ENCODE measurements around the gene PRKD1.

GRCh38 chr14:29810682-29811081 lies 117.0 kb downstream of the PRKD1 start:
- TF ChIP-seq RAD21 (IDR thresholded peaks at IDR 0.05; ENCODE audit: low read depth) (no peak), TEAD4 (IDR thresholded peaks at IDR 0.05) (no peak), FOXM1 (IDR thresholded peaks at IDR 0.05; ENCODE audit: borderline replicate concordance, low read depth) (no peak), CREB1 (IDR thresholded peaks at IDR 0.05; ENCODE audit: low read depth) (no peak), EP300 (IDR thresholded peaks at IDR 0.05; ENCODE audit: borderline replicate concordance) (no peak), ZBTB7A (IDR thresholded peaks at IDR 0.05; ENCODE audit: low read depth) (no peak), TAF1 (IDR thresholded peaks at IDR 0.05; ENCODE audit: low read depth) (no peak), CEBPB (IDR thresholded peaks at IDR 0.05) (no peak), REST (IDR thresholded peaks at IDR 0.05; ENCODE audit: low read depth) (no peak)
- TF ChIP-seq, protein P1, sequence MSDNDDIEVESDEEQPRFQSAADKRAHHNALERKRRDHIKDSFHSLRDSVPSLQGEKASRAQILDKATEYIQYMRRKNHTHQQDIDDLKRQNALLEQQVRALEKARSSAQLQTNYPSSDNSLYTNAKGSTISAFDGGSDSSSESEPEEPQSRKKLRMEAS (IDR thresholded peaks at IDR 0.05): no peak

Measured in Ishikawa (cell line).